Stimulated activated CD4-positive, alpha-beta T cell treated with anti-CD3 and anti-CD28 coated beads, Interleukin-1b, Interleukin-23, amount 100 ng/mL, for 1 hour (primary cell): ENCODE measurements around the gene TSHZ2.
"Not testable (repeated sequence)": the region's sequence is repeated elsewhere in the genome, so short reads cannot be mapped to it uniquely, and the experiment has no call there.

Experiments
- DNase-seq, 2 donors: peaks; one replicate each; pipeline ENCODE4 v3.0.0-alpha.2; 2020; ENCODE audit warnings: low read depth in 2 of 2

Gene TSHZ2

GRCh38 chr20:52962183-52962582, 10.0 kb upstream of the TSHZ2 start:
- no peak for DNase-seq

- DNase-seq, result no peak
Observed at GRCh38 chr20:52963131-52963530, 9.0 kb upstream of the TSHZ2 start.

- no peak for DNase-seq
Observed at GRCh38 chr20:52964131-52964530, 8.0 kb upstream of the TSHZ2 start.

GRCh38 chr20:52965380-52965779, 6.8 kb upstream of the TSHZ2 start:
- DNase-seq, result no peak

- no peak for DNase-seq
Observed at GRCh38 chr20:52965819-52966218, 6.3 kb upstream of the TSHZ2 start.

- not testable (repeated sequence) for DNase-seq
Observed at GRCh38 chr20:52966543-52966942, 5.6 kb upstream of the TSHZ2 start.

- DNase-seq, result no peak
Observed at GRCh38 chr20:52971498-52972189, 514 bp upstream of the TSHZ2 start.

- no peak for DNase-seq
Observed at GRCh38 chr20:52972965-52973819, 1.0 kb downstream of the TSHZ2 start.

- no peak for DNase-seq
Observed at GRCh38 chr20:52974179-52974594, 2.0 kb downstream of the TSHZ2 start.

GRCh38 chr20:52975029-52975732, 3.0 kb downstream of the TSHZ2 start:
- DNase-seq, result no peak

- DNase-seq, result no peak
Observed at GRCh38 chr20:52975803-52976531, 3.8 kb downstream of the TSHZ2 start.

- no peak for DNase-seq
Observed at GRCh38 chr20:52978851-52979250, 6.7 kb downstream of the TSHZ2 start.

- no peak for DNase-seq
Observed at GRCh38 chr20:52981051-52981450, 8.9 kb downstream of the TSHZ2 start.

GRCh38 chr20:52983726-52984450, 11.7 kb downstream of the TSHZ2 start:
- no peak for DNase-seq

GRCh38 chr20:52984451-52984810, 12.3 kb downstream of the TSHZ2 start:
- no peak for DNase-seq

GRCh38 chr20:52985687-52986086, 13.5 kb downstream of the TSHZ2 start:
- no peak for DNase-seq

GRCh38 chr20:52987295-52987694, 15.1 kb downstream of the TSHZ2 start:
- DNase-seq, result no peak

- no peak for DNase-seq
Observed at GRCh38 chr20:52991830-52992229, 19.7 kb downstream of the TSHZ2 start.

- no peak for DNase-seq
Observed at GRCh38 chr20:52992632-52993031, 20.5 kb downstream of the TSHZ2 start.

- no peak for DNase-seq
Observed at GRCh38 chr20:52993076-52993475, 20.9 kb downstream of the TSHZ2 start.
